DND-41 (cell line): Measurements from ENCODE around the gene NXPE1.
"Not testable (repeated sequence)": the region's sequence is repeated elsewhere in the genome, so short reads cannot be mapped to it uniquely, and the experiment has no call there.

Experiments
- CTCF ChIP-seq: IDR thresholded peaks from 2 replicates; pipeline ENCODE4 v1.5.1; 2012; ENCODE audit warnings: borderline replicate concordance, low read length, moderate library complexity, mild to moderate bottlenecking; ENCODE audit not compliant: poor library complexity, severe bottlenecking; ENCODE audit errors: extremely low read depth
- EZH2 ChIP-seq: IDR thresholded peaks from 3 replicates; pipeline ENCODE4 v1.6.1; 2012; ENCODE audit warnings: borderline replicate concordance, low read depth, mild to moderate bottlenecking, moderate library complexity, low read length, inconsistent platforms; ENCODE audit not compliant: severe bottlenecking

- not testable (repeated sequence) for TF ChIP-seq CTCF, EZH2
Measured at GRCh38 chr11:114603151-114603550, 43.5 kb upstream of the NXPE1 start.
